Stimulated activated CD4-positive, alpha-beta T cell treated with anti-CD3 and anti-CD28 coated beads, TNF-alpha, amount 100 ng/mL, for 1 hour (primary cell): ENCODE results near the gene ATF4.

ENCODE experiments used
- DNase-seq, 3 donors: peaks; one replicate each; pipeline ENCODE4 v3.0.0-alpha.2; 2020; ENCODE audit warnings: low read depth in 3 of 3, low spot score in 1 of 3

ATF4 gene, protein sequence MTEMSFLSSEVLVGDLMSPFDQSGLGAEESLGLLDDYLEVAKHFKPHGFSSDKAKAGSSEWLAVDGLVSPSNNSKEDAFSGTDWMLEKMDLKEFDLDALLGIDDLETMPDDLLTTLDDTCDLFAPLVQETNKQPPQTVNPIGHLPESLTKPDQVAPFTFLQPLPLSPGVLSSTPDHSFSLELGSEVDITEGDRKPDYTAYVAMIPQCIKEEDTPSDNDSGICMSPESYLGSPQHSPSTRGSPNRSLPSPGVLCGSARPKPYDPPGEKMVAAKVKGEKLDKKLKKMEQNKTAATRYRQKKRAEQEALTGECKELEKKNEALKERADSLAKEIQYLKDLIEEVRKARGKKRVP

DNA sequence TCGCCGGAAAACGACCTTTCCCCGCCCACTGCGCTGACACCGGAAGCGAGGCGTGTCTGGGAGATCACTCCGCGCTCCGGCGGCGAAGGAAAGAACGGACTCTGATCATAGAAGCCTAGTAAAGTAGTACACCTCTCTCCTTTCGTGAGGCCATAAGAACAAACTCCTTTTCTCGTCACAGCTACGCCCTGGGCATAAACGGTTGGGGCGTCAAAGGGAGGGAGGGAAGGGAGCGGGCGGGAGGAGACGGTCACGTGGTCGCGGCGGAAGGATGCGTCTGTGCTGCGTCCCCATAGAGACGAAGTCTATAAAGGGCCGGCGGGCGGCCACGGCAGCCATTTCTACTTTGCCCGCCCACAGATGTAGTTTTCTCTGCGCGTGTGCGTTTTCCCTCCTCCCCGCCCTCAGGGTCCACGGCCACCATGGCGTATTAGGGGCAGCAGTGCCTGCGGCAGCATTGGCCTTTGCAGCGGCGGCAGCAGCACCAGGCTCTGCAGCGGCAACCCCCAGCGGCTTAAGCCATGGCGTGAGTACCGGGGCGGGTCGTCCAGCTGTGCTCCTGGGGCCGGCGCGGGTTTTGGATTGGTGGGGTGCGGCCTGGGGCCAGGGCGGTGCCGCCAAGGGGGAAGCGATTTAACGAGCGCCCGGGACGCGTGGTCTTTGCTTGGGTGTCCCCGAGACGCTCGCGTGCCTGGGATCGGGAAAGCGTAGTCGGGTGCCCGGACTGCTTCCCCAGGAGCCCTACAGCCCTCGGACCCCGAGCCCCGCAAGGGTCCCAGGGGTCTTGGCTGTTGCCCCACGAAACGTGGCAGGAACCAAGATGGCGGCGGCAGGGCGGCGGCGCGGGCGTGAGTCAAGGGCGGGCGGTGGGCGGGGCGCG, at the start of gene ATF4:
Gene ATF4, plus strand, starts transcription at position 337 of the 880 bp plus-strand sequence. CDS start 884 bp downstream, outside the sequence.
- DNase-seq, result peak; percentile 84 to 95 (median 90)

DNA sequence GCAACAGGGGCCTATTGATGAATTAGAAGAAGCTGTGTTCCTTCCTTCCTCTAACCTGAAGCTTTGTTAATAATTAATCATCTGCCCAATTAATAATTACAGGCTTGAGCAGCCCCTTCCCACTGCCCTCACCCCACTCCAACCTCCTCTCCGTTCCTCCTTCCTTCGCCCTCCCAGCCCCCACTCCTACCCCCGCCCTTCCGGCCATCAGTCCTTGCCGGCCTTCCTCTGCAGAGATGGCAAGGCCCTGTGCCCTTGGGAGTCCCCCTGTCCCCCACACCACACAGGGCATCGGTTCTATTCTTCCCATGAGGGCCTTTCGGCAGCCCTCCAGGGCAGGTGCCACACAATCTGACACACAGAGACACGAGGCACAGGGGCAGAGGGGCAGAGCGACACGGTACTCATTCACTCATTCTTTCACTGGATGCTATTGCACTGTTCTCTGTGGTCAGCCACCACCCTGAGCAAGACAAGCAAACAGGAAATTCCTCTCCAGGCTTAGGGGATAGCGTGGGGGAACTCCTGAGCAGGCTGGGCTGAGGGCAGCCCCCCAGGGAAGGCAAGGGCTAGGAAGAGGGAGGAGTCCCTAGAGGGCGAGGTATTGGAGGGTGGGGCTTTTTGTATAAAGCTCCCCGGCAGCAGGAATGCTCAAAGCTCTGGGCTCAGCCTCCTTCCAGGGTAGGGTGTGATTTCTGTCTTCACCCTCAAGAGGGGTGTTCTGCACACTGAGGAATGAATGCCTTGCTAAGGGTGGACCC, 48.8 kb upstream of the ATF4 start:
- DNase-seq, result no peak

DNA sequence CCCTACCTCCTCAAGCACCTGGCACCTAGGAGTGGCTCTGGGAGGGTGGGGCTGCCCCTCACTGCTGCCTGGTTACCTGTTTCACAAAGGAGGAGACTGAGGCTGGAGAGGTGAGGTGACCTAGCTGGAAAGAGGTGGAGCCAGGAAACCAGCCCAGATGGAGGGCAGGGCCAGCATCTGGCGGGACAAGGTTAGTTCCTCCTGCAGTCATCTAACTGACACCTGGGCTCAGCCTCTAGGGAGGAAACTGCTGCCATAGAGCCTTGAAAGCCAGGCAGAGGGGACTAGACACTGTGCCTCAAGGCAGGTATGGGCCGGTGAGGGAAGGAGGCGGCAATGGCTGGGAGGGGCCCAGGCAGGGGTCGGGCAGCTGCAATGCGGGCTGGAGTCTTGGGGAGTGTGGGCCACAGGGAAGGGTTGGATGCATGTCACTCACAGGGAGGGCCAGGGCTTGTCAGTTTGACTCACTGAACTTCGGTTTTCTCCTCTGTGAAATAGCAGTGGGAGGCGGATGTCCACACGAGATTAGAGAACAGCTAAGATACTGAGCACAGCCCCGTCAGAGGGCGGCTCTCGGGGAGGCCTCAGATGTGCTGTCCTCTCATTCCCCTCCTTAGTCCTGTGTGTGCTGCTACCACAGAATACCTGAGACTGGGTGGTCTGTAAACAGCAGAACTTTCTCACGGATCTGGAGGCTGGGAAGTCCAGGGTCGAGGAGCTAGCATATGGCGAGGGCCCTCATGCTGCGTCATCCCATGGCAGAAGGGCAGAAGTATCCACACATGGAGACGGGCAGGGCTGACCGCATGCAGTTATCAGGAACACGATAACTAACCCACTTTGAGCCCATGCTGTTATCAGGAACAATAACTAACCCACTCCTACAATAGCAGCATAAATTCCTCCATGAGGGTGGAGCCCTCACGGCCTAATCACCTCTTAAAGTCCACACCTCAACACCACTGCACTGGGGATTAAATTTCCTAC, 47.5 kb upstream of the ATF4 start:
- DNase-seq, result no peak

DNA sequence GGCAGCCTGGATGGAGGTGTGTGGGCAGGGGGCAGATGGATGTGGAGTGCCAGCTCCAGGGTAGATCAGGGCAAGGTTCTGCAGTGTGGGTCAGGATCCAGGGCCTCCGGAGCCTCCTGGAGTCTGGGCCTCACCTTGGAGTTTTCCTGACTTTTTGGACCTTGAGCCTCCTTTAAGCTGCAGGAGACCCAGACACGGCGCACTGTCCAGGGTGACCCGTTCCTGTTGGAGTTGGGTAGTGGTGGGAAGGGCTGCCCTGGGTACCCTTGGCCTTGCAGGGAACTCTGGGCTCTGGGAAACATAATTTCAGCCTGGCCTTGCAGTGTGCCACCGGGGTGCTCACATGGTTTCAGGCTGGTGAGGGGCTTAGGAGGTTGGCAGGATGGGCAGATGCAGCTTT, 46.5 kb upstream of the ATF4 start:
- DNase-seq, result no peak

DNA sequence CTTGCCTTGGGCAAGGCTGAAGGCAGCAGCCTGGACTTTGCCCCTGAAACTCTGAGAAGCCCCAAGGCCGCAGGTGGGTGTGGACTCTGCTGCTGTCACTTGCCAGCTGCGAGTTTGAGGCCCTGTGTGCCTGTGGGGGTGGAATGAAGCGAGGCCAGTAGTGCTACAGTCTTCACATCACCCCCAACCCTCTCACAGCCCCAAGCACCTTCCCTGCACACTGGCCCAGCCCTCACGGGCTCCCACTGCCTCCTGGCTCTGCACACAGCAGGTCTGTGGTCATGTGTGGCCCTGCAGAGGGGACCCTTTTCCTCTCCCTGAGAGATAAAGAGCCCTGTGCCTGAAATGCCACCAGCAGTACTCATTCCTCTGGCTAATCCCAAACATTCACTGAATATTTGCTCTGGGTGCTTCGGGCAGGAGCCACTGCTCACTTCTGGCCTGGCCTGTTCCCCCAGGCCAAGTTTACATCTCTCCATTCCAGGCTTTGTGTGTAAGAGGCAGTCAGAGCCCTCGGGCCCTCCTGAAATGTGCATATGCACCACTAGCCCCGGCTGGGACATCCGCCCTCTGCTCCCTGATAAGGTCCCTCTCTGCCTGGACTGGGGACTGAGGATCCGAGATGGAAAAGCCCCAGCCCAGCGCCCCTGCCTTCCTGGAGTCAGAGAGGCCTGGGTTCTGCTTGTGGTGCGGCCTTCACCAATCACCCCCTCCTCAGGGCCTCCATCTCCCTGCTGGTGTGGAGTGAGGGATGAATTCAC, 45.8 kb upstream of the ATF4 start:
- no peak for DNase-seq

DNA sequence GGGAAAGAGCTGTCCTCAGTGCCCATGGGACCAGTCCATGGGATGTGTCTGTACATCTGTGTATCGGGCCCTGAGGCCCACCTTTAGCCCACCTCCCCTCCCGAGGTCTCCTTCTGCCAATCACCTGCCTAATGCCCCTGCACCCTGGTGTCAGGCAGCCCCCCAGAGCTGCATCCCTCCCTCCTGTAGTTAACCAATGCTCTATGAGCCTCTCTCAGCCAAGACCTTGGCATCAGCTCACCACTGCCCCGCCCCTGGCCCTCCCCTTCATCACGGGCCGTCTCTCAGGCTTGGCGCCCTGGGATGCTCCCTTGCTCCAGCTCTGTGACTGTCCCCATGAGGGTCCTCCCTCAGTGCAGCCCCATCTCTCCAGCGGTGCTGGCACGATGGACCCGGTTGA, 45.0 kb upstream of the ATF4 start:
- DNase-seq, result no peak

DNA sequence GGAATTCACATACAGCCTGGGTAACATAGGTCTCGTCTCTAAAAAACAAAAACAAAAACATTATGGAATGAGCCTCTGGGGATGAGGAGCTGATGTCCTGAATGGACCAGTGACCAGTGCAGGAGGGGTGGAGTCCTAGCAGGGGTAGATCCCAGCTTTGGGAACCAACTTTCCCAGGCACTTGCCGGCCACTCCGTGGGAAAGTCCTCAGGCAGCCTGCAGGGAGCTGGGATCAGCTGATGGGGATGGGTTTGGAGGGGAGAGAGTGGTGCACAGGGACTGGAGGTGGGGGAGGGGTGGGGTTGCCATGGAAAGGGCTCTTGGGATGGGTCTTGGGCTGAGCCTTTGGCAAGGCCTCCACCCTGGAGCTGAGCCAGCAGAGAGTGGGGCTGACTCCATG, 44.5 kb upstream of the ATF4 start:
- no peak for DNase-seq

DNA sequence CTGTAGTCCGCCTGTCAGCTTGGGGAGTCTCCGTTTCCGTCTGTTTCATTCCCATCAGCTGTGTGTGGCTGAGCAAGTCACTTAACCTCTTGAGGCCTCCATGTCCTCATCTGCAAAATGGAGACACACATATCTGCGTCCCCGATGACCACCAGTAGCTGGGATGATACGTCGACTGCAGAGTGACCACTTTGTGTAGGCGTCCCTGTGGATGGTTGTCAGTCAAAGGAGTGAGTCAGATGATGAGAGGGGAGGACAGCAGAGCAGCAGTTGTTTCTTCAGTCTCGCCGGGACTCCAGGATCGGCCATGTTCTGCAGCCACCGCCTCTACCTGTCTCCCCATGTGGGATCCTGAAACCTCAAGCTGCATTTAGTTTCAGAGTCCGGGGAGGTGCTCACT, 43.7 kb upstream of the ATF4 start:
- DNase-seq, result no peak

DNA sequence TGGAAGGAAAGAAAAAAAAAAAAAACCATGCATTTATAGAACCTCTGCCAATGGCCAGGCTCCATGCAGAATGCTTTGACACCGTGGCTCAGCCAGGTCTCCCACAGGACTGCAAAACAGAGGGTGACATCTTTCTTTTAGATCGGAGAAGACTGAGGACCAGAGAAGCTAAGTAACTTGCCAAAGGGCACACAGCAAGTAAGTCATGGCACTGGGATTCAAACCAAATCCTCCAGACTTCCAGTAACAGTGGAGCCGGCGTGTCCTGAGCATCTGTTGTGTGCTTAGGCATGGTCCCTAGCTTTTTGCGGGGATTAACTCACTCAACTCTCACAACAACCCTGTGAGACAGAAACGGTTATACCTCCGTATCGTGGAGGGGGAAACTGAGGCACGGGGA, 42.8 kb upstream of the ATF4 start:
- no peak for DNase-seq

DNA sequence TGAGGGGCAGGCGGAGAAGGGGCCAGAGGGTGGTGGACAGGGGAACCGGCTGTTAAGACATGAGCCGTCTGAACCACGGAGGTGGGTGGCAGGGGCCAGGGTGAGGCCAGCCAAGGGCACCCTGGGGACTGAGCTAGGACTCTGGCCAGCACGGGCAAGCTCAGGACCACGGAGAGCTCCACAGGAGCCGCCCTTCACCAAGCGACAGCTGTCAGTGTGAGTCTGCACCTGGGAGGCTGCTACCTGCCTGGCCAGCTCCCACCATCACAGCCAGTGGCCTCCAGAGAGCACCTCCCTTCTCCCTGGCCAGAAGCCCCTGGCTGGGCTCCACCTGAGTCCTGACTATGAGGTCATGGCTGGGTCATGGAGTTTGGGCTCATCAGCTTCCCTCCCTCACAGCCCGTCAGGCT, 41.9 kb upstream of the ATF4 start:
- DNase-seq, result no peak

DNA sequence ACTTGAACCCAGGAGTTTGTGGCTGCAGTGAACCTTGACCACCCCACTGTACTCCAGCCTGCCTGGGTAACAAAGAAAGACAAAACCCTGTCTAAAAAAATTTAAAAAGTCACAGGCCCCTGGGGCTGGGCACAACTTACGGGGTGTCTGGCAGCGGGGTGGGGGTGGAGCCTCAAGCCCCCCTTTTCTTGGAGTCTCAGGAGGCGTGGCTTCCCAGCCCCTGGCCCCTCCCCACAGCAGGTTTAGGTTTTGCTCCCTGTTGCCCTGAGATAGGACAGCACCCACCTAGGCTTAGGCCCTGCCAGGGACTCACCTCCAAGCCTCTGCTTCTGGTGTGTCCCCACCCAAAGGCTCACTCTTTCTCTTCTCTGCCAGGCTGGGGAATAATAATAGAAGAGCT, 41.1 kb upstream of the ATF4 start:
- DNase-seq, result no peak

DNA sequence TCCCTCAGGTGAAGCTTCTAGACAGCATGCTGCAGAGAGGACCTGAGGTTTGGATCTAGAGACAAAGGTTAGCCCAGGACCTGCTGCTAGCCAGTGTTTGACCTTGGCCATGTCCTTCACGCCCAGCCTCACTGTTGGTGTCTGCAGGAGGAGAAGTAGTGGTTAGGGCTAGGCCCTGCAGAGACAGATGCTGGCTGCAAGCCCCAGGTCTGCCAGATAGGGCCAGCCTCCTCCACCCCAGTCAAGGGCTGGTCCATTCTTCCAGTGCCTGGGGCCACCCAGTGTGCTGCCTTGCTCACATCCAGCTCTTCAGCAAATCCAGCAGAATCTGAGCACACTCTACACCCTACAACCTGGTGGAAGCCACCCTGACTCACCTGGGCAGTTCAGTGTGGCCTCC, 39.8 kb upstream of the ATF4 start:
- no peak for DNase-seq

DNA sequence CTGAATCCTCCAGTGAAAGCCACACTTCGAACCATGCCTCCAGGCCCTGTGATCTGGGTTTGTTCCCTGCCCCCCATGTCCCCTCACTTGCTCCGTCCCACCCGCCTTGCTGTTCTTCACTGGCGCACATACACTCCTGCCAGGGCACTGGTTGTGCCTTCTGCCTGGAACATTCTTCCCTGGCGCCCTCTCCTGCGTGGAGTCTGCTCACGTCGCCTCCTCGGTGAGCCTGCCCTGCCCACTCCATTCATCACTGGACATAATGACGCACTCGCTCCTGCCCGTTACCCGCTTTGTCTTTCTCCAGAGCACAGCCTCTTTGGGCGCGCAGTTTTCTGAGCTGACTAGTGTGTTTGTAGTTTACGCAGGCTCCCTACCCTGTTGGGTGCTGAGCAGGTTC, 39.3 kb upstream of the ATF4 start:
- no peak for DNase-seq

DNA sequence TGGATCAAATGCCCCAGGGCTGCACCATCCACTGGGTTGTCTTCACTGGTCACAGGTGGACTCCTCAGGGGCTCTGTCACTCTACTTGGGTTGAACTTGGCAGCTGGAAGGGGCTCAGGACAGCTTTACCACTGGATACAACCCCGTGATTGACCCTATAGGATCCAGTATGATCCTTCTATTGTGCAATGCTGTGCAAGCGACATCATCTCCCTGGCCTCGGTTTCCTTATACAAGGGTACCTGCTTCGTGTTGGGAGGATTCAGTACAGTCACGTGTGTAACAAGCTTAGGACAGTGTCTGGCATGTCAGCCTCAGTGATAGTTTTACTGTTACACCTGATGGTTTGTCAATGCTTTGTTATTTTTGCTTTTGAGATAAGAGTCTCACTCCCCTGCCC, 38.8 kb upstream of the ATF4 start:
- DNase-seq, result no peak

DNA sequence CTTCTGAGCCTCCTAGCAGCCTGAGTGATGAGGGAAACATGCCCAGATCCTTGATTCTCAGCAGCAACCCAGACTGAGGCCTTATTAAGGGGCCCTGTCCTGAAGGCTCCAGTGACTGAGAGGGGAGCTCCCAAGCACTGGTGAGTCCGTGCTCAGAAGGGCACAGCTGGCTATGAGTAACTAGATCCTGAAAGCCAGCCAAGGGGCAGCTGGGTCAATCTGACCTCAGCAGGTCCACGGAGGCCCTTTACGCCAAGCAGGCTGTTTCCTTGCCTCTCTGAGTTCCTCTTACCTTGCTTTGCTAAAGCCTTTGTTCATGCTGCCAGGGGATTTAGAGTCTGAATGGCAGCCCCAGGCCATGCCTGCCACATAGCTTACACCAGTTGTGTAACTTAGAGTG, 37.6 kb upstream of the ATF4 start:
- no peak for DNase-seq

DNA sequence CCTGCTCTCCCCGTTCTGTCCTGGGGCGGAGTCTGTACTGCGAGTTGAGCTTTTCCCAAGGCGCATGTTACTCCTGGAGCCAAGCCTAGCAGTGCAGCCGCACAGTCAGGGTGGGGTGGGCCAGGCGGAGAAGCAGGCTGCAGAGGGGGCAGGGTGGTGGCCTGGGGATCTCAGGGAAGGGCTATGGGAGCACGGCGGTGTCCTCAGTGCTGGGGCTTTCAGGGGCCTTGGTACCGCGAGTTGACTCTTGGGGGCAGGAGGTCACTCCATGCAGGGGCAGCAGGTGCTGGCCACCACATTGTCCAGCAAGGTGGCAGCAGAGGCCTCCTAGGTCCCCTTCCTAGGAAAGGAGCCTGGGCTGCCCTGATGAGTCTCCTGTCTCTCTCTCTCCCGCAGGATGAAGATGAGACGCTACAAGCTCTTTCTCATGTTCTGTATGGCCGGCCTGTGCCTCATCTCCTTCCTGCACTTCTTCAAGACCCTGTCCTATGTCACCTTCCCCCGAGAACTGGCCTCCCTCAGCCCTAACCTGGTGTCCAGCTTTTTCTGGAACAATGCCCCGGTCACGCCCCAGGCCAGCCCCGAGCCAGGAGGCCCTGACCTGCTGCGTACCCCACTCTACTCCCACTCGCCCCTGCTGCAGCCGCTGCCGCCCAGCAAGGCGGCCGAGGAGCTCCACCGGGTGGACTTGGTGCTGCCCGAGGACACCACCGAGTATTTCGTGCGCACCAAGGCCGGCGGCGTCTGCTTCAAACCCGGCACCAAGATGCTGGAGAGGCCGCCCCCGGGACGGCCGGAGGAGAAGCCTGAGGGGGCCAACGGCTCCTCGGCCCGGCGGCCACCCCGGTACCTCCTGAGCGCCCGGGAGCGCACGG, 33.2 kb upstream of the ATF4 start:
- DNase-seq, result no peak

DNA sequence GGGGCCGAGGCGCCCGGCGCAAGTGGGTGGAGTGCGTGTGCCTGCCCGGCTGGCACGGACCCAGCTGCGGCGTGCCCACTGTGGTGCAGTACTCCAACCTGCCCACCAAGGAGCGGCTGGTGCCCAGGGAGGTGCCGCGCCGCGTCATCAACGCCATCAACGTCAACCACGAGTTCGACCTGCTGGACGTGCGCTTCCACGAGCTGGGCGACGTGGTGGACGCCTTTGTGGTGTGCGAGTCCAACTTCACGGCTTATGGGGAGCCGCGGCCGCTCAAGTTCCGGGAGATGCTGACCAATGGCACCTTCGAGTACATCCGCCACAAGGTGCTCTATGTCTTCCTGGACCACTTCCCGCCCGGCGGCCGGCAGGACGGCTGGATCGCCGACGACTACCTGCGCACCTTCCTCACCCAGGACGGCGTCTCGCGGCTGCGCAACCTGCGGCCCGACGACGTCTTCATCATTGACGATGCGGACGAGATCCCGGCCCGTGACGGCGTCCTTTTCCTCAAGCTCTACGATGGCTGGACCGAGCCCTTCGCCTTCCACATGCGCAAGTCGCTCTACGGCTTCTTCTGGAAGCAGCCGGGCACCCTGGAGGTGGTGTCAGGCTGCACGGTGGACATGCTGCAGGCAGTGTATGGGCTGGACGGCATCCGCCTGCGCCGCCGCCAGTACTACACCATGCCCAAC, 32.4 kb upstream of the ATF4 start:
- no peak for DNase-seq

DNA sequence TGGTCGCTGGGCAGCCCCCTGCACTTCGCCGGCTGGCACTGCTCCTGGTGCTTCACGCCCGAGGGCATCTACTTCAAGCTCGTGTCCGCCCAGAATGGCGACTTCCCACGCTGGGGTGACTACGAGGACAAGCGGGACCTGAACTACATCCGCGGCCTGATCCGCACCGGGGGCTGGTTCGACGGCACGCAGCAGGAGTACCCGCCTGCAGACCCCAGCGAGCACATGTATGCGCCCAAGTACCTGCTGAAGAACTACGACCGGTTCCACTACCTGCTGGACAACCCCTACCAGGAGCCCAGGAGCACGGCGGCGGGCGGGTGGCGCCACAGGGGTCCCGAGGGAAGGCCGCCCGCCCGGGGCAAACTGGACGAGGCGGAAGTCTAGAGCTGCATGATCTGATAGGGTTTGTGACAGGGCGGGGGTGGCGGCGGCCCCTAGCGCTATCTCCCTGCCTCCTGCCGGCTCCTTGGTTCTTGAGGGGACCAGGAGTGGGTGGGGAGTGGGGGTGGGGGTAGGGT, 31.7 kb upstream of the ATF4 start:
- no peak for DNase-seq
